G401.6 (cell line): ENCODE results near the gene NARS2.
A peak's percentile ranks its signal among the peaks of the same experiment; 100 is the strongest.

Experiments used
- FAIRE-seq: peaks from 2 replicates; lab custom pipeline; 2012; peaks lifted over from hg19 to GRCh38; lab: Jason Lieb, UNC

NARS2 gene

DNA sequence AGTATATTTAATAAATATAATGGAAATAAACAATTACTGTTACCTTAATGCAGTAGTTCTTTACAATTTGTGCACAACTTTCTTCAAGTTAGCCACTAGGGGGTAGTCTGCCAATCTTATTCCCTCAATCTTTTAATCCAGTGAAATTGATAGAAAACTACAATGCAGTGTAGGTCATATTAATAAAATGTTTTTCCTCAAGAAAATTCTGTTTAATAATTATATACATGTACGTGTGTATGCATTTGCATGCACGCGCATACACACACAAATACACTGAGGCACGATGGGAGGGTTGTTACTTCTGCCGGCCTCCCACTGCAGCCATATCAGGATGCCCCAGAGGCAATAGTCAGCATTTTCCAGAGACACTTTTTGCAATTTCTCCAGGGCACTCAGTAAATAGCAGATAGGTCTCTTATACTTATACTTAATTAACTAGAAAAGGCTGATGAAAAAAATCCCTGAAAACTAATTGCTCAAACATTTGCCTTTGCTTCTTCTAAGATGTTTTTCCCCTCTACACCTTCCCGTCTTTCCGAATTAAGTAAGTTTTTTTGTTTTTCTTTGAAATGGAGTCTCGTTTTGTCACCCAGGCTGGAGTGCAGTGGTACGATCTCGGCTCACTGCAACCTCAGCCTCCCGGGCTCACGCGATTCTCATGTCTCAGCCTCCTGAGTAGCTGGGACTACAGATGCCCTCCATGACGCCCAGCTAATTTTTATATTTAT lies 160.2 kb downstream of the NARS2 start:
- peak; percentile 79 for FAIRE-seq

DNA sequence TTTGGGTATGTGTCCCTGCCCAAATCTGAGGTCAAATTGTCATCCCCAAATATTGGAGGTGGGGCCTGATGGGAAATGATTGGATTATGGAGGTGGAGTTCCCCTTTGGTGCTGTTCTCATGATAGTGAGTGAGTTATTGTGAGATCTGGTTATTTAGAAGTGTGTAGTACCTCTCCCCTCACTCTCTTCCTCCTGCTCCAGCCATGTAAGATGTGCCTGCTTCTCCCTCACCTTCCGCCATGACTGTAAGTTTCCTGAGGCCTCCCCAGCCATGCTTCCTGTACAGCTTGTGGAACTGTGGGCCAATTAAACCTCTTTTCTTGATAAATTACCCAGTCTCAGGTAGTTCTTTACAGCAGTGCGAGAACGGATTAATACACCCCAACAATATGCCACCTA lies 166.0 kb downstream of the NARS2 start:
- no peak for FAIRE-seq

- no peak for FAIRE-seq
These were observed 168.0 kb downstream of the NARS2 start for GRCh38 chr11:78406568-78407196.

GRCh38 chr11:78405805-78406204 lies 168.9 kb downstream of the NARS2 start:
- FAIRE-seq: no peak

DNA sequence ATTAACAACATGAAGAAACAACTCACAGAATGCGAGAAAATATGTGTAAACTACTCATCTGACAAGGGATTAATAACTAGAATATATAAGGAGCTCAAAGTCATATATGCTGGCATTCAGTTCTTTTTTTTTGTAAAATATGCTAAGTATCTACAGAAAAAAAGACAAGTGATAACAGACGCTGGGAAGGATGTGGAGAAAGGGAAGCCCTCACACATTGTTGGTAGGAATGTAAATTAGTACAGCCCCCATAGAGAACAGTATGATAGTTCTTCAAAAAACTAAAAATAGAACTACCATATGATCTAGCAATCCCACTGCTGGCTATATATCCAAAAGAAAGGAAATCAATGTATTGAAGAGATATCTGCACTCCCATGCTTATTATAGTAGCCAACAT lies 170.9 kb downstream of the NARS2 start:
- no peak for FAIRE-seq

GRCh38 chr11:78402847-78403246 lies 171.8 kb downstream of the NARS2 start:
- no peak for FAIRE-seq

DNA sequence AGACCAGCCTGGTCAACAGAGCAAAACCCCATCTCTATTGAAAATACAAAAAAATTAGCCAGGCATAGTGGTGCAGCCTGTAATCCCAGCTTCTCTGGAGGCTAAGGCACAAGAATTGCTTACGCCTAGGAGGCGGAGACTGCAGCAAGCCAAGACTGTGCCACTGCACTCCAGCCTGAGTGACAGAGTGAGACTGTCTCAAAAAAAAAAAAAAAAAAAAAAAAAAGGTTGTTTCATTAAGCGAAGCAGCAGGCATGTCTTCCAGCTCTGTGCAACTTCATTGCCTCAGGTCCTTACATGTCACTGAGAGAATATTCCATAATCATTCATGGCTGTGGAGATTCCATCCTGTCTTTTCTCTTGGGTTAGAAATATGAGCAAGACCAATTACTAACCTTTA lies 174.0 kb downstream of the NARS2 start:
- FAIRE-seq: no peak

DNA sequence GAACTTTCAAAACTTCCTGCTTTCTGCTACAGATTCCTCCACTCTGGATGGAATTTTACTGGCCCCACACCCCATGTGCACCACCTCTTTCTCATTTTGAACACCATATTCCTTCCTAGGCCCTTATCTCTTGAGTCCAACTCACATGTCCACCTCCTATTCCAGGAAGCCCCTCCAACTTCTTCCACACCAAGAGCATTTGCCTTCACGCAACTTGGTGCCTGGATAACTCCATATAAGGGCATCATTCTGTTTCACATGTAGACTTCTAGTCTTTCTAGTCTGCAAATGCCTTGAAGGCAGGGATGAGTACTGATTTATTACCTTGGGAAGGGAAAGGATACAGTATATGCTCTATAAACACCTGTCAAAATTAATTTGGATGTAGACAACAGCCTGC lies 174.5 kb downstream of the NARS2 start:
- no peak for FAIRE-seq

- no peak for FAIRE-seq
These were observed 175.5 kb downstream of the NARS2 start for GRCh38 chr11:78399136-78399535.

- no peak for FAIRE-seq
These were observed 175.9 kb downstream of the NARS2 start for GRCh38 chr11:78398715-78399114.

DNA sequence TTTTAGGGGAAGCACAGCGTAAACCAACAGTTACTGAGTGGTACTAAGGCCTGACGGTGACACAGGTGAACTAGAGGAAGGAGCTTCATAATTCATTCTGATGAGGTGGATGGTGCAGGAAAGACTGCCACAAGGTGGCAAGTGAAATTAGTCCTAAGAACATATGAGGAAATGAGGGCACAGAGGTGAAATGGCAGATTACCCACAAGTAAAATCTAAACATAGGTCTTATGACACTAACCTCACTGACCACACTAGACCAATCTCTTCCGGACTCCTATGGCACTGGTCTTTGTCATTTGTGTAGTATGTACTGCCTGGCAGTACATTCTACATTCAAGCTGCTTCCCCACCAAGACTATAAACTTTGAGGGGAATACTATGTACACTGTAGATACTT lies 177.3 kb downstream of the NARS2 start:
- no peak for FAIRE-seq

DNA sequence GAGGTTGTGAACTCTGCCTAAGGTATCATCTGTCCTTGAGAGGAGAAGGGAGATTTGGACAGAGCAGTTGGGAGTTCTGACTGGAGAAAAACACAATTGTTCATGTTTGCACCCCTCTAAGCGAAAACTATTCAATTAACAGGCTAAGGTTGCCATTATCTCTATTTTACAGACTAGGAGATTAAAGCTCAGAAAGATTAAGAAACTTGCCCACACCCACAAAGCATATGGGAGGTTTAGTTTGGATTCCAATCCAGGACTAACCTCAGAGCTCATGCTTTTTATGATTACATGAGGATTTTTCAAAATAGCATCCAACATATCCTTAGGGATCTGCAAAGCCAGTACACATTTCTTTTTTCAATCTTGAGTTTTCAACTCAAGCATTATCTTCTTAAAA lies 179.1 kb downstream of the NARS2 start:
- no peak for FAIRE-seq

- FAIRE-seq: no peak
These were observed 181.8 kb downstream of the NARS2 start for GRCh38 chr11:78392854-78393253.

DNA sequence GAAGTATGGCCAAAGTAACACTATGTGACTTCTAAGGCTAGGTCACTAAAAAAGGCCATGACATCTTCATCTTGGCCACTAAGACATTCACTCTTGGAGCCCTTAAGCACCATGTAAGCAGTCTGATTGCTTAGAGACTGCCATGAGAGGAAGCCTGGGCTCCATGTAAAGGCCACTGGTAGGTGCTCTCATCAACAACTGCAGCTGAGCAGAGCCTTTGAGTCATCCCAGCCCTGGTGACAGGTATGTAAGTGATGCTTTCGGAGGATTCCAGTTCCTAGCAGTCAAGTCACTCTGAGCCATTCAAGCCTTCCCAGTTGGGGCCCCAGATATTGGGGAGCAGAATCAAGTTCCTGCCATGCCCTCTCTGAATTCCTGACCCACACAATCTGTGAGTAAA lies 183.2 kb downstream of the NARS2 start:
- no peak for FAIRE-seq

DNA sequence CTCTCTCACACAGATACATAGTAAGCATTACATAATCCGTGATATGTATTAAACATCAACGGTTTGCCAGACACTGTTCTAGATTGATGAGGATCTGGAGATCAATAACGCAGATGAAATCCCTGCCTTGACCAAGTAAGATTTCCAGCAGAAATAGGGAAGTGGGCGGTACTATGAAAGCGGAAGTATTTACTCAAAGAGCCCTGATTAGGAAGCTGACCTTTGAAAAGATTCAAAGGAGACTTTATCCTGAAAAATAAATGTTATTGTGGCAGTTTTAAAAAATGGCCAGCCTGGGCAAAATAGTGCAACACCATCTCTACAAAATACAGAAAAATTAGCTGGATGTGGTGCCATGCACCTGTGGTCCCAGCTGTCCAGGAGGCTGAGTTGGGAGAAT lies 183.9 kb downstream of the NARS2 start:
- FAIRE-seq: no peak

DNA sequence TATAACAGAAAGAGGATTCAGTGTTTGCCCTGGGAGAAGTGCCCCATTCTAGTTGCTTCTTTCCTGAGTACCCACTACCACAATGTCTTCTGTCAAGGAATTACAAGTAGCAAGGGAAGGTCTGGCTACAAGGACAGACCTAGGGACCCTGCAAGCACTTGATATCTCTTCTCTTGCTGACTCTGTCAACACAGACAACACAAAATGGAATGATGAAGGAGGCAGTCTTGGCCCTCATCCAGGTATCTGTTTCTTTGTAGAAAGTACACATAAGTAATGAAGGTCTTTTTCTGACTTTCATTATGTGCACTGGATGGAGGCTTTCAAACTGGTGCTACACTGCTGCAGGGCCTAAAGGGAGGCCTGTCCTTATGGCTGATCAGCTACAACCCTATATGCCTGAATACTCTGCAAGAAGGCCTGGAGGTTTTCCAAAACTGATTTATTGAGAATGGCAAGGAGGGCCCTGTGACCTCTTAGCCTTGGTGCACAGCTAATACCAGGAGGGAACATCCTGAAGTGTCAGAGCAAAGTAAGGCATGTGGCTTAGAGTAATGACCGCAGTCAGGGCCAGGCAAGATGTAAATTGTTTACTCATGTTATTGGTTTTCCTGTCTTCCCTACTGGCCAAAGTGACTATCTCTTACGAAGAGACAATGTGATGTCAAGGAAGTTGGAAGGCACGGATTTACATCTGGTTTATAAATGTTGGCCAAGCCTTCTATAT lies 188.3 kb downstream of the NARS2 start:
- FAIRE-seq: no peak
